DMS153 treated with DMSO at 0.1 percent for 48 hours (cell line): ENCODE data around the gene WNT3.
"Not testable (repeated sequence)": the region's sequence is repeated elsewhere in the genome, so short reads cannot be mapped to it uniquely, and the experiment has no call there.

Experiments
- DNase-seq: peaks from one replicate; lab custom pipeline; 2025; ENCODE audit not compliant: unreplicated experiment; lab: John Stamatoyannopoulos, UW

Gene WNT3

DNA sequence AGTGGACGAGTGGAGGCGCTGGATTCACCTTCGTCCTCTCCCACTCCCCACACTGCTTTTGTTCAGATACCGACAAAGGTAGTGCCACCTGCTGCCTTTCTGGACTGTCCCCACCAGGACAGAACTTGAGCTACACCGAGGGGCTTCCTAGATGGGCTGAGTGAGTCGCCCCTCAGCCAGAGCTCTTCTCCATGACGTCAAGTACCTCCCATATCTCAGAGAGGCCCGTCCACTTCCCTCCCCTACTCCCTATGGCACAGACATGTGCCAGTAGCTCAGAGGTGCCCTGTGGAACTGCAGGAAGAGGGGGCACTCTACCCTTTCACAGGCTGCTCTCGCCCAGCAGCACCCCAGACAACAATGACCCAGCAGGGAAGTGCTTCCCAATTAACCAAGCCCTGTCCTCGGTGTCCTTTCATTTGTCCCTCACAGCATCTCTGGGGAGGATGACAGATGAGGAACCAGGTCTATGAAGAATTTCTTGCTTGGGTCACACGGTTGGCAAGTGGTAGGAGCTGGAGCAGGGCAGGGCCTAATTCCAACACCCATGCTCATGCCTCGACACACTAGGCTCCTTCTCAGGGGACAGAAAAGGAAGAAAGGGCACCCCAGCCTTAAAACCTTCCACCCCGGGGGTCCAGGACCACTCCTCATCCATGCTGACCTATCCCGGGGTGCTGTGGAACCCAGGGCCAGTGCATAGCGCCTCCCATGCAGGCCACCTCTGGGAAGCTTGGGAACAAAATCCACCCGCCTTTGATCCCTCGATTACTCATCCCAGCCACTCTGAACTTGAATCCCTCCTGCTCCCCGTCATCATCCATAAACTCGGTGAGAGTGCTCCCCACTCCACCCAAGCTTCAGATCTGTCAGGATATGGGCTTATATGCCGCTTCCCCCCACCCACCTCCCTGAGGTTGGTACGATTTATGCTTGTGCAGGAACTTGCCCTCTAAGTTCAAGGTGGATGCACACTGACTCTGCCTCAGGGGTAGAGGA lies 51.7 kb downstream of the WNT3 start:
- DNase-seq, result no peak

DNA sequence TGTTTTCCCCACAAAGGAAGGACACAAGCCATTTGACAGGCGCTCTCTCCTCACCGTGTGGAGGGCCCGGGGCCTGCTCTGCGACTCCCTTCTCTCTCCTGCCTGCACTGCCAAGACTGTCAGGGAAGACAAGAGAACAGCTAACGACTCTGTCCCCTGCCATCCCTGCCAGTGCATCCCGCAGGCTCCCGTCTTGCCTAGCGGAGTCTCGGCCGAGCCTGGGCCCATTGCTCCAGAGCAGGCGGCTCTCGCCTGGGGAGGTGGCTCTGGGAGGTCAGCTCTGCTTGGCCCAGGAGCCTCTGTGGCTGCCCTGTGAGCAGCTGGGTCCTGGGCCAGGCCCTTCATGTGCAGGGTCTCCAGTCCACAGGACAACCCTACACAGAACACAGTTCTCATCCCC lies 53.0 kb downstream of the WNT3 start:
- DNase-seq, result no peak

DNA sequence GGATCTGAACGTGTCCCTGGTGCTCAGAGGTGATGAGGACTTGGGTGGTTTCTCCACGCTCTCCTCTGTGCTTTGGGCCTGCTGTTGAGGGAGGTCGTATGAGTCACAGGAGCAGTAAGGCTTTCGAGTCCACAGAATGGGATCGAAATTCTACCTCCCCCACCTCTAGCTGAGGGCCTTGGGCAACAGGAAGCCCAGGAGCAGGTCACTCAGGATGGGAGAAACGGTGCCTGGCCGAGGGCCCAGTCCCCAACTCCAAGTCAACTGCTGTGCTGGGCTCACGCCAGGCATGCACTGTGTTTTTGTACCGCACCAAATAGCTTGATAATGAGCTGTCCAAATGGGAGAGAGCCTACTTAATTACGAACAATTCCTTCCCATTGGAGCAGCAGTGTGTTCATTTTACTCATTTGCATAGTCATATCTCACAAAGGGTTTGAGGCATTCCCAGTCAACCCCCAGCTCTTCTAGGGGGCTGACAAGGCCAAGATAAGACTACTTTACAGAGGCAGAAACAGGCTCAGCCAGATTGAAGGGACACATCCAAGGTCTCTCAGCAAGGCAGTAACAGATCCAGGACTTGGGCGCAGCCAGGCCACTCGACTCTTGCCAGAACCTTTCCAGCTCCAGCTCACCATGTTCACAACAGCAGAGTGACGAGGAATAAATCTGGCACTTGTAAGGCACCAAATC lies 53.6 kb downstream of the WNT3 start:
- no peak for DNase-seq

DNA sequence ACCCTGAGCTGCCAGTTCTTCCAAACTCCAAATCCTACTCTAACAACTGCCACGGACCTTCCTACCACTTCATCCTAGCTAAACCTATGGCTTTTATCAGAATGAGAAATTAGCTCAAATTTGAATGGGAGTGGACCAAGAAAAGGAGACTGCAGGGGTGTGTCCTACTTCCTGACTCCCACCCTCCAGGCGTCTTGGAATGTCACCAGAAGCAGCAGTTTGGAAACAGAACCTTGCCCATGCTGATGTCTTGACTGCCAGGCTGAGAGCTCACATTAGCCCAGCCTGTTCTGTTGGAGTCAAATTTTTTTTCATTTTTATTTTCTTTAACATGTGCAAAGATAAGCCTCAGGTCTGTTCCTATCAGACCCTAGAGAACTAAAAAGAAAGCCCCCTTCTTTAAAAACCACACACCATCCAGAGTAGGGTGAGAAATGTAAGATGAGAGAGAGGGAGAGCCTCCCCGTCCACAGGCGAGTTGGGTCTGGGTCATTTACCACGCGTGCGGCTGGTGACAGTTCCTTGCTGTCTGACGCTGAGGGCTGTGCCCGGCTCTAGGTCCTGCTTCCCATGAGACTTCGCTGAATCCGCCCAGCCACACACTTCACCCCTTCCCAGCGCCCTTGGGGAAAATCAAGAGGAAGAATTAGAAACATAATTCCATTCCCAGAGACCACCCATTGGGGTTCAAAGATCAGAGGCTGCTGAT lies 54.3 kb downstream of the WNT3 start:
- no peak for DNase-seq

- no peak for DNase-seq
These were observed 55.1 kb downstream of the WNT3 start for GRCh38 chr17:46763416-46763815.

- DNase-seq, result no peak
These were observed 59.4 kb downstream of the WNT3 start for GRCh38 chr17:46759141-46759540.

- no peak for DNase-seq
These were observed 59.9 kb downstream of the WNT3 start for GRCh38 chr17:46758614-46759013.

GRCh38 chr17:46757588-46757987 lies 60.9 kb downstream of the WNT3 start:
- not testable (repeated sequence) for DNase-seq

DNA sequence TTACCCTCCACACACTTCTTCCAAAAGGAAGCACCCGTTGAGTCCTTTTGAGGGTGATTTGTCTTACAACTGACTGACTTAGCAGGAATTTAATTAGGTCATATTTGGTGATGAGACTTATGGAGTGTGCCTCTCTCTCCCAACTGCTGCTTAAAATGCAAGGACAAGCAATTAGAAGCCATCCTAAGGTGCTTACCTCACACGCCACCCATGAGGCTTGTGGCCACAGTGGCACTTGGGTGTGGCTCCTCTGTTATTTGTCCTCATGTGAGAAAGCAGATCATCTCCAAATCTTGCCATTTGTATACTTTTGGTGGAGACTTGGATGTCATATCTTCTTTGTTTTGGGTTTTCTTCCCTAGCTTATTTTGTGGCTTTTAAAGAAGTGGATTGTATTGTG lies 61.6 kb downstream of the WNT3 start:
- DNase-seq, result no peak

- DNase-seq, result no peak
These were observed 62.3 kb downstream of the WNT3 start for GRCh38 chr17:46756081-46756735.

GRCh38 chr17:46753776-46754175 lies 64.7 kb downstream of the WNT3 start:
- DNase-seq, result no peak

GRCh38 chr17:46751425-46751824 lies 67.1 kb downstream of the WNT3 start:
- DNase-seq, result no peak

DNA sequence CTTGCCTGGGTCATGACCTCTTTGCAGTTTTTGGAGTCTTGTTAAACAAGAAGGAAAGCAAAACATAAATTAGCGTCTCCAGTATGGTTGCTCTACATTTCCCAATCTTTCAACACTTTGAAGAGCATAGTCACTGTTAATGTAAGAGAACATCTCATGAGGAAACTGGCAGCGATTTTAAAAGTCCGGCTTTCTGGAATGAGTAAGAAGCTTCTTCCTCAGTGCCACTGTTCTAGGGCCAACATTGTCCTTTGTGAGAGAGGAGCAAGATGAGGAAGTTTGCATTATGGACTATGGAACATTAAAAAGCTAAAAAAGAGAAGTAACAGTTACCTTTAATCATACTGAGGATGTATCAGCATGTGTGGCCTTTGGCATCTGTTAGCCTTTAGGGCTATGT lies 73.1 kb downstream of the WNT3 start:
- DNase-seq, result no peak

DNA sequence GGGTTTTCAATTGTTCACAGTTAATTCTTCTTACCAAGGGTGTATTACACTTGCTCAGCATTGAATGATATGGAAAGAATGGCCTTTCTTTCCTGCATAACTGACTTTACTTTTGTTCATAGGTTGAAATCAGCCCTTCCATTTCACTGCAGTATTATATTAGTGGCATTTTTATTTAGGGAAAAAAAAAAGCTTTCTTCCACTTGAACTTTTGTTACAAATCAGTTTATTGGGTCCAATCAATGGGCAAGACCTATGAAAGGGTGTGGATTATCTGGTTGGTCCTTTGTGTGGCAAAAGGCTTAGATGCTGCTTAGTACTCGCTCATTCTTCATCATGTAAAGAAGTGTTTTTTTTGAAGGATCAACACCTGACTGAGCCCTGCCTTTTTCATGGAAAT lies 74.1 kb downstream of the WNT3 start:
- DNase-seq, result no peak

- DNase-seq, result no peak
These were observed 75.8 kb downstream of the WNT3 start for GRCh38 chr17:46742565-46743270.

- no peak for DNase-seq
These were observed 77.3 kb downstream of the WNT3 start for GRCh38 chr17:46741122-46741730.

DNA sequence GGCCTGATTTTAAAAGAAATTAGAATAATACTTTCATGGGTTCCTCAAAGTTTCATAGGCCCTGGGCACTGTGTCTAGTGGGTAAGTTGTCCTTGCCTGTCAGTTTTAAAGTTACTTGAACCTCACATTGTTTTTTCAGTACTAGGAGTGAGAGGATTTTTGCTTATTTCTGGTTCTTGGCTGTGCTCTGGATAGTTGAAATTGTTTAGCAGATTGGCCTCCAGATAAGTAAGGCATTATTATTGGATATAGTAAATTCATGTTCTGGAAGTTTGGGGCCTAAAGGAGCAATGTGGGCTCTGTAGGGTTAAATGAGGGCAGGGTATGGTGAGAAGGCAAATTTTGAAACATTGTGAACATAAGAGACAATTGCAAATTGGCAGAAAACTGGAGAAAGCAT lies 78.5 kb downstream of the WNT3 start:
- DNase-seq, result no peak

DNA sequence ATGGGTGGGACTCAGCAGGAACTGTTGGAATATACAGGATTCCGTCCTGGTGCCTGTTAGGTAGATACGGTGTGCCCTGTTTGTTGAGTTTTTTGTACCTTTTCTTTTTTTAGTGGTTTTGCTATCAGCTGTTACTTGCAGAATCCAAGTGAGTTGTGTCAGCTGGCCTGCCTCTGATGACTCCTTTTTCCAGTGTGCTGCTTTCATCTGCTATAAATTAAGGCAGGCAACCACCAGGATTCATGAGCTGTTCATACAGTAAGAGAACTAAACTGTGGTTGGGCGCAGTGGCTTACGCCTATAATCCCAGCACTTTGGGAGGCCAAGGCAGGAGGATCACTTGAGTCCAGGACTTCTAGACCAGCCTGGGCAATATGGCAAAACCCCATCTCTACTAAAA lies 79.9 kb downstream of the WNT3 start:
- DNase-seq, result no peak

DNA sequence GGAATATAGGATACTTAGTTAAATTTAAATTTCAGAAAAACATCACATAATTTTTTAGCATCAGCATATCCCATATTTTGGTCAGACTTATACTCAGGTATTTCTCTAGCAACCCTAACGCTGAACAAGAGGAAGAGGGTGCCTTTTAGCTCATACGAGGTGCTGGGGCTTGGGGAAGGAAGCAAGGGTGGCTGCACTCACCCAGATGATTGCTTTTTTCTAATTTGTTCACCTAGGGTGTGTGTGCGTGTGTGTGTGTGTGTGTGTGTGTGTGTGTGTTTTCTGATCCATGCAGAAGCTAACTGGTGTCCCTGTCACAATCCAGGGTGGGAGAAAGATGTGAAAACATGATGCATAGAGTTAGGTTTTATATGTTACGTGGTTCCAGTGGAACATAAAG lies 81.2 kb downstream of the WNT3 start:
- DNase-seq, result no peak

GRCh38 chr17:46736100-46736499 lies 82.4 kb downstream of the WNT3 start:
- no peak for DNase-seq
